ENCODE measurements around the gene UBP1. TPM values are rescaled to one million over a fixed set of nuclear protein-coding genes. Genes with fewer than 3 reads are reported as not detected.

UBP1 gene
- polyA plus RNA-seq, 1 donor (not counting 4 experiments of a cell fraction or from before 2014, with no cell fraction given) = 82.4 TPM

- Histone ChIP-seq H3K9me3 (ENCODE audit: control insufficient read depth, low read depth, low read length) (no peaks in the 10 kb centered on the region), H3K36me3 (ENCODE audit: control insufficient read depth in 2 of 2, extremely low read depth in 1 of 2, insufficient read depth in 2 of 2, low read length in 2 of 2) (peaks cover 3 to 7% of the 10 kb centered on the region in 2 experiments), H4K20me1 (ENCODE audit: control insufficient read depth, extremely low read depth, insufficient read depth, low read length) (peaks cover 14% of the 10 kb centered on the region), H3K27me3 (ENCODE audit: control insufficient read depth, extremely low read depth, insufficient read depth, low read length) (no peaks in the 10 kb centered on the region), H2AFZ (ENCODE audit: control insufficient read depth, low read length) (no peak overlapping the region), H3K27ac (ENCODE audit: control insufficient read depth, insufficient read depth, low read length) (no peak overlapping the region), H3K9ac (ENCODE audit: control insufficient read depth, extremely low read depth, insufficient read depth, low read length) (no peak overlapping the region), H3K4me2 (ENCODE audit: control insufficient read depth, extremely low read depth, insufficient read depth, low read depth, low read length) (no peak overlapping the region), H3K79me2 (ENCODE audit: control insufficient read depth, insufficient read depth, low read length) (peaks cover 77% of the 10 kb centered on the region), H3K4me3 (ENCODE audit: control insufficient read depth in 2 of 3, extremely low read depth in 1 of 3, insufficient read depth in 2 of 3, low read depth in 1 of 3, low read length in 3 of 3) (no peak overlapping the region), H3K9me1 (ENCODE audit: control insufficient read depth, extremely low read depth, insufficient read depth, low read length) (no peaks in the 10 kb centered on the region), H3K4me1 (ENCODE audit: control insufficient read depth, extremely low read depth, insufficient read depth, low read length) (peaks cover 10% of the 10 kb centered on the region)
- TF ChIP-seq EZH2 (IDR thresholded peaks at IDR 0.05; ENCODE audit: low read length) = no peak
- TF ChIP-seq, protein P1, sequence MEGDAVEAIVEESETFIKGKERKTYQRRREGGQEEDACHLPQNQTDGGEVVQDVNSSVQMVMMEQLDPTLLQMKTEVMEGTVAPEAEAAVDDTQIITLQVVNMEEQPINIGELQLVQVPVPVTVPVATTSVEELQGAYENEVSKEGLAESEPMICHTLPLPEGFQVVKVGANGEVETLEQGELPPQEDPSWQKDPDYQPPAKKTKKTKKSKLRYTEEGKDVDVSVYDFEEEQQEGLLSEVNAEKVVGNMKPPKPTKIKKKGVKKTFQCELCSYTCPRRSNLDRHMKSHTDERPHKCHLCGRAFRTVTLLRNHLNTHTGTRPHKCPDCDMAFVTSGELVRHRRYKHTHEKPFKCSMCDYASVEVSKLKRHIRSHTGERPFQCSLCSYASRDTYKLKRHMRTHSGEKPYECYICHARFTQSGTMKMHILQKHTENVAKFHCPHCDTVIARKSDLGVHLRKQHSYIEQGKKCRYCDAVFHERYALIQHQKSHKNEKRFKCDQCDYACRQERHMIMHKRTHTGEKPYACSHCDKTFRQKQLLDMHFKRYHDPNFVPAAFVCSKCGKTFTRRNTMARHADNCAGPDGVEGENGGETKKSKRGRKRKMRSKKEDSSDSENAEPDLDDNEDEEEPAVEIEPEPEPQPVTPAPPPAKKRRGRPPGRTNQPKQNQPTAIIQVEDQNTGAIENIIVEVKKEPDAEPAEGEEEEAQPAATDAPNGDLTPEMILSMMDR (optimal IDR thresholded peaks at IDR 0.05 in 1 of 3, IDR thresholded peaks at IDR 0.05 in 1 of 3, conservative IDR thresholded peaks at IDR 0.05 in 1 of 3; ENCODE audit: extremely low read depth in 1 of 3, insufficient read depth in 2 of 3, low read length in 3 of 3) = no peak
- DNase-seq (ENCODE audit: low read depth, low spot score) (no peak), FAIRE-seq (no peak)
- dilution Hi-C loops (cut with MboI; ENCODE audit: extremely low pct_ligation_motif_present, low sequenced_read_pairs) = no loop called here
Observed at GRCh38 chr3:33425453-33425852, 14.8 kb downstream of the UBP1 start.

GRCh38 chr3:33424606-33425452 is 15.4 kb downstream of the UBP1 start:
- no peaks in the 10 kb centered on the region for H3K9me3 ChIP-seq (ENCODE audit: control insufficient read depth, low read depth, low read length)
- H3K9ac ChIP-seq (ENCODE audit: control insufficient read depth, extremely low read depth, insufficient read depth, low read length) = no peak overlapping the region
- no peaks in the 10 kb centered on the region for H3K27me3 ChIP-seq (ENCODE audit: control insufficient read depth, extremely low read depth, insufficient read depth, low read length)
- DNase-seq (ENCODE audit: low read depth, low spot score) = no peak
- H3K36me3 ChIP-seq (ENCODE audit: control insufficient read depth in 2 of 2, extremely low read depth in 1 of 2, insufficient read depth in 2 of 2, low read length in 2 of 2) = peaks cover 5 to 7% of the 10 kb centered on the region in 2 experiments
- peaks cover 10% of the 10 kb centered on the region for H3K4me1 ChIP-seq (ENCODE audit: control insufficient read depth, extremely low read depth, insufficient read depth, low read length)
- H3K9me1 ChIP-seq (ENCODE audit: control insufficient read depth, extremely low read depth, insufficient read depth, low read length) = no peaks in the 10 kb centered on the region
- FAIRE-seq = no peak
- H3K4me2 ChIP-seq (ENCODE audit: control insufficient read depth, extremely low read depth, insufficient read depth, low read depth, low read length) = no peak overlapping the region
- peaks cover 9% of the 10 kb centered on the region for H4K20me1 ChIP-seq (ENCODE audit: control insufficient read depth, extremely low read depth, insufficient read depth, low read length)
- no peak overlapping the region for H3K4me3 ChIP-seq (ENCODE audit: control insufficient read depth in 2 of 3, extremely low read depth in 1 of 3, insufficient read depth in 2 of 3, low read depth in 1 of 3, low read length in 3 of 3)
- dilution Hi-C loops (cut with MboI; ENCODE audit: extremely low pct_ligation_motif_present, low sequenced_read_pairs) = no loop called here
- H3K79me2 ChIP-seq (ENCODE audit: control insufficient read depth, insufficient read depth, low read length) = peaks cover 74% of the 10 kb centered on the region
- TF ChIP-seq, protein P1 (optimal IDR thresholded peaks at IDR 0.05 in 1 of 3, IDR thresholded peaks at IDR 0.05 in 1 of 3, conservative IDR thresholded peaks at IDR 0.05 in 1 of 3; ENCODE audit: extremely low read depth in 1 of 3, insufficient read depth in 2 of 3, low read length in 3 of 3) = no peak
- TF ChIP-seq EZH2 (IDR thresholded peaks at IDR 0.05; ENCODE audit: low read length) = no peak
- no peak overlapping the region for H3K27ac ChIP-seq (ENCODE audit: control insufficient read depth, insufficient read depth, low read length)
- H2AFZ ChIP-seq (ENCODE audit: control insufficient read depth, low read length) = no peak overlapping the region
